Airway epithelial cell (primary cell): Measurements from ENCODE around the gene PTGER3. TPM values are rescaled to one million over a fixed set of nuclear protein-coding genes. Genes with fewer than 3 reads are reported as not detected.

ENCODE experiments used
- total RNA-seq: library from RNA; depleted of rRNA; stranded (reverse); fragments of >200 nt; gene quantifications from 2 replicates; pipeline ENCODE4 v1.2.3, GENCODE V29; 2015

PTGER3 gene
- total RNA-seq, result not detected in 2 replicates

GRCh38 chr1:71047635-71048607 lies at the start of gene PTGER3:
TSS of gene PTGER3 (minus strand) at chr1:71047816. CDS start at chr1:71047577, 239 bp downstream.

GRCh38 chr1:71080739-71081696 lies 33.4 kb upstream of the PTGER3 start, which contains the start of gene ZRANB2:
TSS of gene ZRANB2 (minus strand) at chr1:71081035. CDS start at chr1:71080995, 40 bp downstream.

Other genes with a start within 250 kb of the PTGER3 start
- gene ZRANB2, start 33.2 kb upstream of the PTGER3 start, total RNA-seq, result 25.0 and 38.4 TPM in 2 replicates